Stimulated activated naive CD8-positive, alpha-beta T cell treated with anti-CD3 and anti-CD28 coated beads, Interleukin-15, amount 100 ng/mL, for 72 hours (primary cell): ENCODE measurements around the gene PSME1.

ENCODE experiments used
- ATAC-seq: fragments of 150-1000 bp; cut with Tn5 transposase; 2 replicates; pipeline ENCODE4 v1.10.0; 2021; ENCODE audit warnings: mild to moderate bottlenecking, moderate library complexity
- DNase-seq, 2 donors: peaks; one replicate each; pipeline ENCODE4 v3.0.0; 2021 to 2022
- H3K27ac Mint-ChIP-seq, 2 donors: one replicate each; pipeline ENCODE4 v1.8.0; 2022; ENCODE audit warnings: mild to moderate bottlenecking in 2 of 2, mixed read lengths in 2 of 2, moderate library complexity in 2 of 2
- H3K27me3 Mint-ChIP-seq: one replicate; pipeline ENCODE4 v1.8.0; 2022; ENCODE audit warnings: mixed read lengths
- H3K4me1 Mint-ChIP-seq: one replicate; pipeline ENCODE4 v1.8.0; 2022; ENCODE audit warnings: mild to moderate bottlenecking, mixed read lengths
- H3K4me3 Mint-ChIP-seq, 2 donors: one replicate each; pipeline ENCODE4 v1.8.0; 2022; ENCODE audit warnings: mild to moderate bottlenecking in 2 of 2, mixed read lengths in 2 of 2, moderate library complexity in 1 of 2
- H3K9me3 Mint-ChIP-seq, 2 donors: one replicate each; pipeline ENCODE4 v1.8.0; 2022; ENCODE audit warnings: mixed read lengths in 2 of 2

Gene PSME1

GRCh38 chr14:24162093-24162492 is 26.1 kb downstream of the PSME1 start:
- Mint-ChIP-seq H3K4me1 (peaks cover 76% of the 10 kb centered on the region), H3K4me3 (peak overlapping the region; percentile 96 to 98), H3K27me3 (no peaks in the 10 kb centered on the region), H3K27ac (peak overlapping the region; percentile 100), H3K9me3 (no peaks in the 10 kb centered on the region)
- ATAC-seq, result no peak
- DNase-seq, result no peak

GRCh38 chr14:24164518-24164991 is 28.6 kb downstream of the PSME1 start:
- peaks cover 89% of the 10 kb centered on the region for H3K4me1 Mint-ChIP-seq
- H3K27ac Mint-ChIP-seq, result peak overlapping the region in 1 of 2 donors; percentile 100
- no peaks in the 10 kb centered on the region for H3K9me3 Mint-ChIP-seq
- DNase-seq, result no peak
- no peak for ATAC-seq
- H3K27me3 Mint-ChIP-seq, result no peaks in the 10 kb centered on the region
- H3K4me3 Mint-ChIP-seq, result no peak overlapping the region

GRCh38 chr14:24165785-24166184 is 29.8 kb downstream of the PSME1 start:
- peaks cover 80% of the 10 kb centered on the region for H3K4me1 Mint-ChIP-seq
- DNase-seq (no peak), ATAC-seq (no peak)
- H3K27ac Mint-ChIP-seq, result peak overlapping the region; percentile 92 to 94
- H3K9me3 Mint-ChIP-seq, result no peaks in the 10 kb centered on the region
- H3K27me3 Mint-ChIP-seq, result no peaks in the 10 kb centered on the region
- H3K4me3 Mint-ChIP-seq, result peak overlapping the region in 1 of 2 donors; percentile 19

GRCh38 chr14:24167469-24168114 is 31.6 kb downstream of the PSME1 start:
- peak overlapping the region; percentile 94 to 97 for H3K27ac Mint-ChIP-seq
- peaks cover 77% of the 10 kb centered on the region for H3K4me1 Mint-ChIP-seq
- no peak for ATAC-seq
- no peak for DNase-seq
- no peak overlapping the region for H3K4me3 Mint-ChIP-seq
- no peaks in the 10 kb centered on the region for H3K27me3 Mint-ChIP-seq
- no peaks in the 10 kb centered on the region for H3K9me3 Mint-ChIP-seq

- Mint-ChIP-seq H3K27ac (peak within 1 kb of the TSS; percentile 74 to 92), H3K4me1 (peaks cover 44% of the 10 kb centered on the region), H3K4me3 (peak within 1 kb of the TSS; percentile 88 to 95), H3K27me3 (no peaks in the 10 kb centered on the region), H3K9me3 (no peaks in the 10 kb centered on the region)
- ATAC-seq (peak; percentile 89), DNase-seq (peak; percentile 83 to 88)
These were observed 35.6 kb downstream of the PSME1 start, which contains the start of gene REC8 for GRCh38 chr14:24171422-24172260. TSS of gene REC8 (plus strand) at chr14:24172080. CDS start at chr14:24172553, 473 bp downstream.

- Mint-ChIP-seq H3K4me3 (peak overlapping the region; percentile 88 to 95), H3K27ac (peak overlapping the region; percentile 74 to 88), H3K9me3 (no peaks in the 10 kb centered on the region), H3K4me1 (peaks cover 37% of the 10 kb centered on the region), H3K27me3 (no peaks in the 10 kb centered on the region)
- no peak for ATAC-seq
- no peak for DNase-seq
These were observed 36.4 kb downstream of the PSME1 start for GRCh38 chr14:24172261-24172860.

GRCh38 chr14:24172871-24173281 is 36.9 kb downstream of the PSME1 start:
- H3K4me1 Mint-ChIP-seq, result peaks cover 32% of the 10 kb centered on the region
- ATAC-seq (no peak), DNase-seq (no peak)
- H3K9me3 Mint-ChIP-seq, result no peaks in the 10 kb centered on the region
- peak overlapping the region in 1 of 2 donors; percentile 65 for H3K27ac Mint-ChIP-seq
- H3K27me3 Mint-ChIP-seq, result no peaks in the 10 kb centered on the region
- peak overlapping the region; percentile 34 to 95 for H3K4me3 Mint-ChIP-seq

- ATAC-seq (no peak), DNase-seq (no peak)
- Mint-ChIP-seq H3K4me3 (no peak overlapping the region), H3K9me3 (no peaks in the 10 kb centered on the region), H3K27ac (no peak overlapping the region), H3K4me1 (peaks cover 22% of the 10 kb centered on the region), H3K27me3 (no peaks in the 10 kb centered on the region)
These were observed 40.6 kb downstream of the PSME1 start for GRCh38 chr14:24176599-24176998.

- Mint-ChIP-seq H3K9me3 (no peaks in the 10 kb centered on the region), H3K27me3 (no peaks in the 10 kb centered on the region), H3K4me3 (no peak overlapping the region), H3K4me1 (peaks cover 22% of the 10 kb centered on the region), H3K27ac (peak overlapping the region; percentile 66 to 77)
- ATAC-seq (no peak), DNase-seq (no peak)
These were observed 41.2 kb downstream of the PSME1 start for GRCh38 chr14:24177041-24177825.

- no peak for DNase-seq
- Mint-ChIP-seq H3K4me1 (peaks cover 25% of the 10 kb centered on the region), H3K27ac (peak overlapping the region in 1 of 2 donors; percentile 66), H3K27me3 (no peaks in the 10 kb centered on the region), H3K9me3 (no peaks in the 10 kb centered on the region), H3K4me3 (no peak overlapping the region)
- ATAC-seq, result no peak
These were observed 41.9 kb downstream of the PSME1 start for GRCh38 chr14:24177891-24178290.

GRCh38 chr14:24178399-24179178 is 42.6 kb downstream of the PSME1 start:
- H3K9me3 Mint-ChIP-seq, result no peaks in the 10 kb centered on the region
- no peaks in the 10 kb centered on the region for H3K27me3 Mint-ChIP-seq
- H3K27ac Mint-ChIP-seq, result peak overlapping the region in 1 of 2 donors; percentile 93
- ATAC-seq (no peak), DNase-seq (no peak)
- H3K4me3 Mint-ChIP-seq, result no peak overlapping the region
- peaks cover 26% of the 10 kb centered on the region for H3K4me1 Mint-ChIP-seq

GRCh38 chr14:24179294-24179960 is 43.4 kb downstream of the PSME1 start:
- ATAC-seq, result no peak
- Mint-ChIP-seq H3K27ac (peak overlapping the region in 1 of 2 donors; percentile 93), H3K4me1 (peaks cover 26% of the 10 kb centered on the region), H3K9me3 (no peaks in the 10 kb centered on the region), H3K4me3 (no peak overlapping the region), H3K27me3 (no peaks in the 10 kb centered on the region)
- no peak for DNase-seq

GRCh38 chr14:24179961-24180796 is 44.2 kb downstream of the PSME1 start:
- peak overlapping the region in 1 of 2 donors; percentile 83 for H3K27ac Mint-ChIP-seq
- DNase-seq, result no peak

More at GRCh38 chr14:24179961-24180796, 44.2 kb downstream of the PSME1 start:
- H3K27me3 Mint-ChIP-seq, result no peaks in the 10 kb centered on the region
- ATAC-seq, result no peak
- peaks cover 30% of the 10 kb centered on the region for H3K4me1 Mint-ChIP-seq
- no peak overlapping the region for H3K4me3 Mint-ChIP-seq
- no peaks in the 10 kb centered on the region for H3K9me3 Mint-ChIP-seq
